SK-N-MC (cell line): Measurements from ENCODE around the gene KREMEN2.

Experiments
- DNase-seq: peaks from one replicate; pipeline ENCODE4 v3.0.0-alpha.2; 2011; ENCODE audit warnings: low read depth, low spot score
- H3K27ac ChIP-seq: fragments of 200-600 bp; sonication (generic); 2 replicates; pipeline ENCODE4 v1.5.1; 2016; ENCODE audit warnings: mixed run types
- H3K36me3 ChIP-seq: fragments of 200-600 bp; sonication (generic); 2 replicates; pipeline ENCODE4 v1.6.1; 2017; ENCODE audit warnings: antibody characterized with exemption, low read length, mixed read lengths; ENCODE audit not compliant: insufficient read depth
- H3K4me3 ChIP-seq: fragments of 200-600 bp; sonication (generic); 2 replicates; pipeline ENCODE4 v1.5.1; 2016
- H3K9ac ChIP-seq: fragments of 200-600 bp; sonication (generic); 2 replicates; pipeline ENCODE4 v1.8.0; 2017; ENCODE audit warnings: mixed run types, mixed read lengths; ENCODE audit not compliant: insufficient read length
- H3K9me3 ChIP-seq: fragments of 200-600 bp; sonication (generic); 2 replicates; pipeline ENCODE4 v1.6.1; 2017; ENCODE audit warnings: low read depth, mild to moderate bottlenecking, antibody characterized with exemption, low read length, moderate library complexity, mixed read lengths
- EZH2 ChIP-seq: fragments of 200-600 bp; sonication (generic); IDR thresholded peaks from one replicate; pipeline ENCODE4 v1.6.1; 2017; ENCODE audit warnings: antibody characterized with exemption
- FOXP2 ChIP-seq: optimal IDR thresholded peaks from 2 replicates; pipeline ENCODE3; 2011; ENCODE audit warnings: mild to moderate bottlenecking, moderate library complexity; ENCODE audit not compliant: insufficient read depth; ENCODE audit errors: extremely low read length, control extremely low read depth
- POLR2AphosphoS5 ChIP-seq: IDR thresholded peaks from 2 replicates; pipeline ENCODE4 v1.6.1; 2012; ENCODE audit warnings: mild to moderate bottlenecking, low read depth, low read length, borderline replicate concordance

The KREMEN2 gene

DNA sequence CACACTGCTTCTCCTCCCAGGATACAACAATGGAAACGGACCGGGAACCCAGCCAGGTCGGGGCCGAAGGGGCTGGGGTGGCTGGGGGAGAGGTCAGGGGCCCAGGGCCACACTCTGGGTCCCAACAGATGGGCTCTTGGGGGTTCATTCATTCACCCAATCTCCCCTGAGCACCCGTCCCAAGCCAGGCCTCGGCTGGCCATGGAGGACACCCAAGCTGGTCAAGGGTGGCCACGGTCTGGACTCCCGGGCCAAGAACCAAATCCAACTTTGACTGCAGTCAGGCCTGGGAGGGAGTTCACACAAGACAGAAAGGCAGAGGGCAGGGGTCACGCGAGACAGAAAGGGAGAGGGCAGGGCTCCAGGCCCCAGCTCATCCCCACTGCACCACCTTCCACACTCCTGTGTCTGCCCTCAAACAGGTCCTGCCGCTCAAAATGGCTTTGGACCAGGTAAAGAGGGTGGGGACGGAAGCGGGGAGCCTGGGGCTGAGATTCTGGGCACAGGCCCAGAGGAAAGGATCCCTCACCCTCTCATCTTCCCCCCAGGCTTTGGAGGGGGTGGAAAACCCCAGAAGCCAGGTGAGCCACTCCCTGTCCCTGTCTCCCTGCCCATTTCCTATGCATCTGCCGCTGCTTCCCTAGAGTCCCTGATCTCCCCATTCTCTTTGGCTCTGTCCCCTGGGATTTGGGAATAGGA is 28.5 kb downstream of the KREMEN2 start:
- no peak for TF ChIP-seq EZH2
- no peak for TF ChIP-seq FOXP2
- no peak for TF ChIP-seq POLR2AphosphoS5
- no peak for DNase-seq
- no peak overlapping the region for H3K9ac ChIP-seq
- no peak overlapping the region for H3K4me3 ChIP-seq
- no peaks in the 10 kb centered on the region for H3K9me3 ChIP-seq
- H3K27ac ChIP-seq: no peak overlapping the region
- no peaks in the 10 kb centered on the region for H3K36me3 ChIP-seq

DNA sequence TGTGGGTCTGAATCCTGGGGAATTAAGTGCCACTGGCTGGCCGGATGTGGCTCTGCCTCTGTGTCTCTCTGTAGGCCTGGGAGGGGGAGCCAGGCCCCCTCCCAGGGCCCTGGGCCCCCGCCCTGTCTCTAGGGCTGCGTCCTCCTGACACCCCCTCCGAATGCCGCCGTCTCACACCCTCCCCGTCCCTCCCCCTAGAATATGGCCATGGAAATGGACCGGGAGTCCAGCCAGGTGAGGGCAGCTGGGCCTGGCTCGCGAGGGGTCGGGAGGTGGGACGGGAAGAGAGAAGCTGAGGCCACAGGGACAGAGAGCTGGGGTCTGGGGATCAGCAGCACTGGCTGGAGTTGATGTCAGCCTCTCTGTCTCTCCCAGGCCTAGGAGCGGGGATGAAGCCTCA is 32.2 kb downstream of the KREMEN2 start:
- no peak overlapping the region for H3K9ac ChIP-seq
- H3K9me3 ChIP-seq: no peaks in the 10 kb centered on the region
- DNase-seq: no peak
- no peak for TF ChIP-seq FOXP2
- no peak for TF ChIP-seq EZH2
- TF ChIP-seq POLR2AphosphoS5: no peak
- no peak overlapping the region for H3K27ac ChIP-seq
- H3K36me3 ChIP-seq: no peaks in the 10 kb centered on the region
- H3K4me3 ChIP-seq: no peak overlapping the region

DNA sequence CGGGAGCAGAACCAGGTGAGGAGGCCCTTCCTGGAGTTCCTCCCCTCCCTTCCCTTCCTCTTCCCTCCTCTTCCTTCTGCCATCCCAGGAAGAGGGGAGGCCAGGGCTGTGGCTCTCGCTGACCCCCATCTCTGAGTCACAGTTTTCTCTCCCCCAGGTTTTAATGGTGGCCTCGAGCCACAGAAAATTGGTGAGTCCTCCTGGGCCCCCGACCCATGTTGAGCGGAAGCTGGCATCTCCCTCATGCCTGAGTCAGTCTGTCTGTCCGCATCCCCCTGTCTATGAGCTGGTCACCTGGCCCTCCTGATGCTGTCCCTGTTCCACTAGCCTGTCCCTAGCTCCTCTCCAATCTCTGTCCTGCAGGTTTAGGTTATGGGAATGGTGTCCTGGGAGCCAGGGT is 35.9 kb downstream of the KREMEN2 start:
- H3K27ac ChIP-seq: no peak overlapping the region
- no peak overlapping the region for H3K4me3 ChIP-seq
- H3K36me3 ChIP-seq: no peaks in the 10 kb centered on the region
- no peak for TF ChIP-seq FOXP2
- no peaks in the 10 kb centered on the region for H3K9me3 ChIP-seq
- no peak overlapping the region for H3K9ac ChIP-seq
- DNase-seq: no peak

DNA sequence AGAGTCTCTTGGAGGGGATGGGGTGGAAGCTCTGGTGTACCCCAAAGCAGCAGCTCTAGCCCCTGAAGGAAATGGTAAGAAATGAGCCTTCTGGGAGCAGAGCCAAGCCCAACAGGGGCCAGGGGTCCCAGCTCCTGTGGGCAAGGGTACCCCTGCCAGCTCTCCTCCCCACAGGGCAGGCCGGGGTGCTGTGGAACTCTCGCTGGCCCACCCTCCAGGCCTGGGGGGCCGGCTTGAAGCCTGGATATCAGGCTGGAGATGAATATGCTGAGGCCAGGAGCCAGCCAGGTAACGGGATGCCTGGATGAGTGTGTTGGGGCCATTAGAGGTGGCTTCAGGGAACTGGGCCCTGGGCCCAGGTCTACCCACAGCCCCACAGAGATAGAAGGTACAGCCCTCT is 36.5 kb downstream of the KREMEN2 start:
- Histone ChIP-seq H3K4me3 (no peak overlapping the region), H3K36me3 (no peaks in the 10 kb centered on the region), H3K9ac (no peak overlapping the region), H3K9me3 (no peaks in the 10 kb centered on the region), H3K27ac (no peak overlapping the region)
- no peak for DNase-seq
- TF ChIP-seq EZH2 (no peak), FOXP2 (no peak), POLR2AphosphoS5 (no peak)

DNA sequence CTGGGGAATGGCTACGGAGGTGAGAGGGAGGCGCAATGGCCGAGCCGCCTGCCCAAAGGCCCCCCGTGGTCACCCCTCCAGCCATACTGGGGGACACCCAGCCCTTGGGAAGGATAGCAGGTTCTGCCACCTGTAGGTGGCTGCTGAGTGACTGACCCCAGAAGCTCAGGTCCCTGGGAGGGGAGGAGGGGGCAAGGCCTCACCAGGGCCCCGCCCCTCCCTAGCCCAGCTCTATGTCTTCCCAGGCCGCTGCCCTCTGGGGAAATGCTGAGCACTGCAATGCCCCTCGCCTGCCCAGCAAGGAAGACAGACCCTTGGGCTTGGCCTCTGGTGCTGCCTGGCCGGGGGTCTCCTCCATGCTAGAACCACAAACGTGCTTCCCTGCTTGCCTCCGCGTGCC is 37.2 kb downstream of the KREMEN2 start:
- Histone ChIP-seq H3K9ac (no peak overlapping the region), H3K36me3 (no peaks in the 10 kb centered on the region), H3K4me3 (no peak overlapping the region), H3K27ac (no peak overlapping the region), H3K9me3 (no peaks in the 10 kb centered on the region)
- TF ChIP-seq FOXP2 (no peak), EZH2 (no peak), POLR2AphosphoS5 (no peak)
- DNase-seq: no peak

DNA sequence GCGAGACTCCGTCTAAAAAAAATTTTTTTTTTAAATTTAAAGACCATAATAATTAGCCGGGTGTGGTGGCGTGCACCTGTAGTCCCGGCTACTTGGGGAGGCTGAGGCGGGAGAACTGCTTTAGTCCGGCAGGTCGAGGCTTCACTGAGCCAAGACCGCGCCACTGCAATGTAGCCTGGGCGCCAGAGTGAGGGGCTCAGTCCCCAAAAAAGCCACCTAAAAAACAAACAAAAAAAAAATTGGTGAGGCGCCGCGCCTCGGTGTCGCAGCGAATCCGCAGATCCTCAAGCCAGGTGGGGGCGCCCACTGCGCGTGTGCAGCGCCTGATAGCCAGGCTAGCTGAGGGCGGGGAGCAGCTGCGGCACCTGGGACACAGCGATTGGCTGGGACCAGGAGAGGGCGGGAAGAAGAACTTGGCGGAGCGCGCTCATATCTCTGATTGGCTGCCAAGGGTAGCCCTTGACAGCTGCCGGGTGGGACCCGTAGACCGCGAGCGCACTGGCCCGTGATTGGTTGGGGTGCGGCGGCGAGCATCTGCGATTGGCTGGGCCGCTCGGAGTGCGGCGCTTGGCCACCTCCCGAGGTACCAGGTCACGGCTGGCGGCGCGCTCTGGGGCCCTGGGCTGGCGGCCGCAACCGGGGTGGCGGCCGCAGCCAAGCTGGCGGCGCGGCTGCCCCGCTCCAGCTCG is 39.7 kb downstream of the KREMEN2 start:
- TF ChIP-seq POLR2AphosphoS5 (no peak), FOXP2 (no peak), EZH2 (no peak)
- Histone ChIP-seq H3K9ac (no peak overlapping the region), H3K4me3 (no peak overlapping the region), H3K9me3 (no peaks in the 10 kb centered on the region), H3K27ac (no peak overlapping the region), H3K36me3 (no peaks in the 10 kb centered on the region)
- peak; percentile 86 for DNase-seq

DNA sequence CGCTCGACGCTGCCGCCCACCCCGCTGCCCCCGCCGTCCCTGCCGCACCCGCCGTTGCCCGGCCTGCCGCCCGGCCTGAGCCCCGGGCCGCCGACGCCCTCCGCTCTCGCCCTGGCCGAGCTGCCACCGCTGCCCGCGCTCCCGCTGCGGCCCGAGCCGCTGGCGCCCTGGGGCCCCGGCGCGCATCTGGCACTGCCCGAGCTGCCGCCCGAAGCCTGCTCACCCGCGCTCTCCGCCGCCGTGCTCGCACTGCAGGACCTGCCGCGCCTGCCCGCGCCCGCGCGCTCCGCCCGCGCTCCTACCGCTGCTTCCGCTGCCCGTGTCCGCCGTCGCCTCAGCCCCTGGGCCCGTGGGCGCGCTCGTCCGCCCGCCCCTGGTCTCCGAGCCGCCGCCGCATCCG is 40.2 kb downstream of the KREMEN2 start:
- Histone ChIP-seq H3K9ac (no peak overlapping the region), H3K4me3 (no peak overlapping the region), H3K27ac (no peak overlapping the region), H3K36me3 (no peaks in the 10 kb centered on the region), H3K9me3 (no peaks in the 10 kb centered on the region)
- no peak for TF ChIP-seq POLR2AphosphoS5
- TF ChIP-seq FOXP2: no peak
- TF ChIP-seq EZH2: no peak
- DNase-seq: no peak

DNA sequence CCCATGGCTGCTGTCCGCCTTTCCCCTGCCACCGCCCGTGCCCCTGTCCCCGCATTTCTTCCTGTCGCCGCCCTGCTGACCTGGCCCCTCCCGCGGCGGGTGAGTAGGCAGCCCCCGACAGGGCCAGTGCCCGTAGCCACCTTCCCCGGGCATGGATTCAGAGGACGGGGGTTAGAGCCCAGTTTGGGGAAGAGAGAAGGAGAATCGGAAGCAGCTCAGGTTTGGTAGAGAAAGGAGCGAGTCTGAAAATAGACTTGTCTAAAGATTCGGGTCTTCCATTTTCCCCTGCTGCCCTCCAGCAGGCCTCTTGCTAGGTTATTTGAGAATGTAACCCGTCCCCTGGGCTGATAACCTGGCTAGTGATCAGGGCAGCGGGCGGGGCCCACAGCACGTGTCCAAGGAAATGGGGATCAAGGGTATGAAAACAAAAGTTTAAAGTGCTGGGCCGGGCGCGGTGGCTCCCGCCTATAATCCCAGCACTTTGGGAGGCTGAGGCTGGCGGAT is 40.8 kb downstream of the KREMEN2 start:
- no peak overlapping the region for H3K4me3 ChIP-seq
- H3K27ac ChIP-seq: no peak overlapping the region
- DNase-seq: no peak
- no peaks in the 10 kb centered on the region for H3K9me3 ChIP-seq
- no peak for TF ChIP-seq FOXP2
- TF ChIP-seq EZH2: no peak
- no peak for TF ChIP-seq POLR2AphosphoS5
- H3K9ac ChIP-seq: no peak overlapping the region
- H3K36me3 ChIP-seq: no peaks in the 10 kb centered on the region
